Measurements from ENCODE around the gene ADAMTS3. TPM values are rescaled to one million over a fixed set of nuclear protein-coding genes. Genes with fewer than 3 reads are reported as not detected.

ADAMTS3 gene
- total and polyA plus RNA-seq, 2 donors (not counting 3 experiments of a cell fraction or from before 2014, with no cell fraction given) = 0.37 to 1.3 TPM

DNA sequence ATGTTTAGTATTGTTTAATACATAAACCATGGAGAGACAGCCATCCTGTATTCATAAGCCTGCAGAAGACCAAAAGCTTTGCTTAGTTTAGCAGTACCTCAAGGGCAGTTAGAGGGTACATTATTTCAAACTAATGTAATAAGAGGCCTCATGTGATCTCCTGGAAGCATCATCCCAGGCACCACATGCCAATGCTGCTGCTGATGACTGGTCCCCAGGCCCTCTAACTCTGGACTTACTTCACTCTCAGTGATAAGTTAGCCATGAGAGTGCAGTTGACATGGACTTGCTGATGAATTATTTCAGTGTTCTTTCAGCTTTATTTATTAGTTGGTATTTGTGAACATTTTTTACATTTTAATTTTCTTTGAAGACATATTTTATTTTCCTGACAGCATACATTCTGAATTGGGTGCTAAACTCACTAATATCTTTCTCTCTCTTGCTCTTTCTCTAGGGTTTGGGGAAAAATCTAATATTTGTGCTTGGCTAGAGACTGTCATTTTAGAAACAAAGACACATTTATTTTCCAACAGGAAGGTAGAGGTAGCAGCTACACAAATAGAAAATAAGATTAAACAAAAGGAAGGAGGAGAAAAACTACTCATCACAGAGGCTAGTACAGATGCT is 329.4 kb downstream of the ADAMTS3 start:
- no peaks in the 10 kb centered on the region for H4K20me1 ChIP-seq (replicated peaks; ENCODE audit: control insufficient read depth, extremely low read depth, insufficient read depth, low read length)
- H3K4me2 ChIP-seq (ENCODE audit: insufficient read depth, low read length) = no peak overlapping the region
- H3K36me3 ChIP-seq (ENCODE audit: control insufficient read depth in 2 of 2, extremely low read depth in 1 of 2, insufficient read depth in 2 of 2, low read length in 2 of 2) = no peaks in the 10 kb centered on the region
- H3K27ac ChIP-seq (ENCODE audit: insufficient read depth, low read depth, low read length) = no peak overlapping the region
- H2AFZ ChIP-seq (ENCODE audit: low read depth, low read length) = no peak overlapping the region
- TF ChIP-seq GATA2 (IDR thresholded peaks at IDR 0.05; ENCODE audit: insufficient read depth, insufficient read length, low read depth, low read length) (no peak), POLR2A (IDR thresholded peaks at IDR 0.05; ENCODE audit: low read depth, low read length) (no peak), EZH2 (IDR thresholded peaks at IDR 0.05; ENCODE audit: borderline replicate concordance, low read depth, low read length, severe bottlenecking) (no peak), MYC (IDR thresholded peaks at IDR 0.05; ENCODE audit: low read depth, low read length) (no peak), POLR2AphosphoS5 (IDR thresholded peaks at IDR 0.05; ENCODE audit: insufficient read depth, low read depth, low read length) (no peak), FOS (IDR thresholded peaks at IDR 0.05; ENCODE audit: borderline replicate concordance, insufficient read depth, low read length) (no peak), JUN (IDR thresholded peaks at IDR 0.05; ENCODE audit: borderline replicate concordance, insufficient read depth, insufficient read length, low read depth) (no peak)
- TF ChIP-seq, protein P1, sequence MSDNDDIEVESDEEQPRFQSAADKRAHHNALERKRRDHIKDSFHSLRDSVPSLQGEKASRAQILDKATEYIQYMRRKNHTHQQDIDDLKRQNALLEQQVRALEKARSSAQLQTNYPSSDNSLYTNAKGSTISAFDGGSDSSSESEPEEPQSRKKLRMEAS (IDR thresholded peaks at IDR 0.05; ENCODE audit: insufficient read depth, insufficient read length) = no peak
- TF ChIP-seq, protein P2, sequence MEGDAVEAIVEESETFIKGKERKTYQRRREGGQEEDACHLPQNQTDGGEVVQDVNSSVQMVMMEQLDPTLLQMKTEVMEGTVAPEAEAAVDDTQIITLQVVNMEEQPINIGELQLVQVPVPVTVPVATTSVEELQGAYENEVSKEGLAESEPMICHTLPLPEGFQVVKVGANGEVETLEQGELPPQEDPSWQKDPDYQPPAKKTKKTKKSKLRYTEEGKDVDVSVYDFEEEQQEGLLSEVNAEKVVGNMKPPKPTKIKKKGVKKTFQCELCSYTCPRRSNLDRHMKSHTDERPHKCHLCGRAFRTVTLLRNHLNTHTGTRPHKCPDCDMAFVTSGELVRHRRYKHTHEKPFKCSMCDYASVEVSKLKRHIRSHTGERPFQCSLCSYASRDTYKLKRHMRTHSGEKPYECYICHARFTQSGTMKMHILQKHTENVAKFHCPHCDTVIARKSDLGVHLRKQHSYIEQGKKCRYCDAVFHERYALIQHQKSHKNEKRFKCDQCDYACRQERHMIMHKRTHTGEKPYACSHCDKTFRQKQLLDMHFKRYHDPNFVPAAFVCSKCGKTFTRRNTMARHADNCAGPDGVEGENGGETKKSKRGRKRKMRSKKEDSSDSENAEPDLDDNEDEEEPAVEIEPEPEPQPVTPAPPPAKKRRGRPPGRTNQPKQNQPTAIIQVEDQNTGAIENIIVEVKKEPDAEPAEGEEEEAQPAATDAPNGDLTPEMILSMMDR (IDR thresholded peaks at IDR 0.05; ENCODE audit: extremely low read depth in 1 of 2, insufficient read depth in 1 of 2, low read depth in 1 of 2, low read length in 2 of 2) = no peak
- H3K4me3 ChIP-seq (replicated peaks in 1 of 3; ENCODE audit: insufficient read depth in 1 of 3, low read depth in 1 of 3, low read length in 3 of 3) = no peak overlapping the region
- POLR2A ChIA-PET = no interaction called here
- no peaks in the 10 kb centered on the region for H3K9me1 ChIP-seq (replicated peaks; ENCODE audit: control insufficient read depth, extremely low read depth, insufficient read depth, low read length)
- no peaks in the 10 kb centered on the region for H3K79me2 ChIP-seq (ENCODE audit: control insufficient read depth, insufficient read depth, low read length)
- no peak overlapping the region for H3K9ac ChIP-seq (replicated peaks; ENCODE audit: extremely low read depth, insufficient read depth, low read length)
- dilution Hi-C loops (cut with MboI; ENCODE audit: extremely low pct_ligation_motif_present, low sequenced_read_pairs) = no loop called here
- intact Hi-C loops (cut with micrococcal nuclease) = no loop called here
- no TSS peak for BruUV-seq (replicated peaks)
- H3K9me3 ChIP-seq (replicated peaks; ENCODE audit: control insufficient read depth, insufficient read depth, low read length) = no peaks in the 10 kb centered on the region
- CTCF ChIA-PET = no interaction called here
- no peaks in the 10 kb centered on the region for H3K27me3 ChIP-seq (ENCODE audit: control insufficient read depth in 2 of 2, insufficient read depth in 2 of 2, low read length in 2 of 2)
- no peak for DNase-seq (ENCODE audit: low read depth, low spot score)
- FAIRE-seq = no peak
- no peaks in the 10 kb centered on the region for H3K4me1 ChIP-seq (ENCODE audit: control insufficient read depth, extremely low read depth, insufficient read depth, low read length)
